ENCODE measurements around the gene CDT1. TPM values are rescaled to one million over a fixed set of nuclear protein-coding genes. Genes with fewer than 3 reads are reported as not detected.

CDT1 gene
- total and polyA plus RNA-seq, 2 donors (not counting 1 experiment from before 2014, with no cell fraction given): 1.3 to 3.6 TPM

DNA sequence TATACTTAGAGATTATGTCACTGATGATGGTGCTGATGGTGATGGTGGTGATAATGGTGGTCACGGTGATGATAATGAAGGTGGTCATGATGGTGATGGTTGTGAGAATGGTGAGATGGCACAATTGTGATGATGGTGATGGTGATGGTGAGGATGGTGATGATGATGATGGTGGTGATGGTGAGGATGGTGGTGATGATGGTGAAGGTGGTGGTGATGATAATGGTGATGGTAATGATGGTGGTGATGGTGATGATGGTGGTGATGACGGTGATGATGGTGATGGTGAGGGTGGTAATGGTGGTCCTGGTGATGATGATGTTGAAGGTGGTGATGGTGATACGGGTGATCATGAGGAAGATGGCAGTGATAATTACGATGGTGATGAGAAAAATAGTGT is 5.5 kb upstream of the CDT1 start:
- no peaks in the 10 kb centered on the region for H3K79me2 ChIP-seq (ENCODE audit: control insufficient read depth, insufficient read depth, low read length)
- no peak overlapping the region for H2AFZ ChIP-seq (ENCODE audit: low read length)
- TF ChIP-seq, protein P1, sequence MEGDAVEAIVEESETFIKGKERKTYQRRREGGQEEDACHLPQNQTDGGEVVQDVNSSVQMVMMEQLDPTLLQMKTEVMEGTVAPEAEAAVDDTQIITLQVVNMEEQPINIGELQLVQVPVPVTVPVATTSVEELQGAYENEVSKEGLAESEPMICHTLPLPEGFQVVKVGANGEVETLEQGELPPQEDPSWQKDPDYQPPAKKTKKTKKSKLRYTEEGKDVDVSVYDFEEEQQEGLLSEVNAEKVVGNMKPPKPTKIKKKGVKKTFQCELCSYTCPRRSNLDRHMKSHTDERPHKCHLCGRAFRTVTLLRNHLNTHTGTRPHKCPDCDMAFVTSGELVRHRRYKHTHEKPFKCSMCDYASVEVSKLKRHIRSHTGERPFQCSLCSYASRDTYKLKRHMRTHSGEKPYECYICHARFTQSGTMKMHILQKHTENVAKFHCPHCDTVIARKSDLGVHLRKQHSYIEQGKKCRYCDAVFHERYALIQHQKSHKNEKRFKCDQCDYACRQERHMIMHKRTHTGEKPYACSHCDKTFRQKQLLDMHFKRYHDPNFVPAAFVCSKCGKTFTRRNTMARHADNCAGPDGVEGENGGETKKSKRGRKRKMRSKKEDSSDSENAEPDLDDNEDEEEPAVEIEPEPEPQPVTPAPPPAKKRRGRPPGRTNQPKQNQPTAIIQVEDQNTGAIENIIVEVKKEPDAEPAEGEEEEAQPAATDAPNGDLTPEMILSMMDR (conservative IDR thresholded peaks at IDR 0.05 in 1 of 2, IDR thresholded peaks at IDR 0.05 in 1 of 2; ENCODE audit: low read depth in 1 of 2, low read length in 2 of 2): no peak
- TF ChIP-seq EZH2 (IDR thresholded peaks at IDR 0.05; ENCODE audit: low read length, missing control alignments): no peak
- no peaks in the 10 kb centered on the region for H3K36me3 ChIP-seq (ENCODE audit: control insufficient read depth, insufficient read depth, low read length)
- no peak overlapping the region for H3K4me2 ChIP-seq (ENCODE audit: extremely low read depth, insufficient read depth, low read length)
- no peaks in the 10 kb centered on the region for H3K4me1 ChIP-seq (ENCODE audit: control insufficient read depth, extremely low read depth, insufficient read depth, low read length)
- no peaks in the 10 kb centered on the region for H3K27me3 ChIP-seq (ENCODE audit: control insufficient read depth, insufficient read depth, low read length)
- no peak overlapping the region for H3K4me3 ChIP-seq (replicated peaks in 1 of 4; ENCODE audit: control extremely low read depth in 1 of 4, insufficient read depth in 1 of 4, low read depth in 3 of 4, low read length in 4 of 4)
- no peak overlapping the region for H3K9ac ChIP-seq (ENCODE audit: insufficient read depth, low read length)
- H4K20me1 ChIP-seq (ENCODE audit: control insufficient read depth, extremely low read depth, insufficient read depth, low read length): no peaks in the 10 kb centered on the region
- H3K9me3 ChIP-seq (ENCODE audit: control insufficient read depth, insufficient read depth, low read depth, low read length): no peaks in the 10 kb centered on the region
- no peak for DNase-seq (ENCODE audit: low read depth in 2 of 2)
- no peak overlapping the region for H3K27ac ChIP-seq (ENCODE audit: insufficient read depth, low read length)

DNA sequence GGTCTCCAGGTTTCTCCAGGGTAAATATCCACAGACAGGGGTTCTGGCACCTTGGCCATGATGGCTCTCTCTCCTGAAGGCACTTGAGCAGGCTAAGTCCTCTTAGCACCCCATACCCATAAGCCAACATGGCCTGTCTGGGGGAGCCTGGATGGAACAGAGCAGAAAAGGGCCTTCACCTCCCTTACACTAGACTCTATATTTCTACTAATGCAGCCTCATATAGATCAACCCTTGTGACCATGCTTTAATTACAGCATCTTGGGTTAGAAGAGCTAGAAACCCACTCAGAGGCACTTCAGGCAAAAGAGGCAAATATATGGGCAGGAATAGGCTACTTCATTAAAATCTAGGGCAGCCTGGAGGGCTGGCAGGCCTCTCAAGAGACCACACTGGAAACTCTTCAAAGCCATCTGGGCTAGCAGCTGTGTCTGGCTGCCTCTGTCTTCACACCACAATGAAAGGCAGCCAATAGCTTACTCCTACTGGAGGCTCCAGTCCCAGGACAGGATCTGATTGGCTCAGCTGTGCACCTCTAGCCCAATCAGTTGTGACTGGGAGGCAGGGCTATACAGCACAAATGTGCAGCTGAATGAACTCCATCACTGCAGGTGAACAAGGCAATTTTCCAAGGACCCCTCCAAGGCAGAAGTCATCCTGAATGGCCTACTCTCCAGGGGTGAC is 4.7 kb upstream of the CDT1 start:
- no peak overlapping the region for H3K9ac ChIP-seq (ENCODE audit: insufficient read depth, low read length)
- TF ChIP-seq, protein P1 (conservative IDR thresholded peaks at IDR 0.05 in 1 of 2, IDR thresholded peaks at IDR 0.05 in 1 of 2; ENCODE audit: low read depth in 1 of 2, low read length in 2 of 2): no peak
- no peaks in the 10 kb centered on the region for H3K36me3 ChIP-seq (ENCODE audit: control insufficient read depth, insufficient read depth, low read length)
- H3K27me3 ChIP-seq (ENCODE audit: control insufficient read depth, insufficient read depth, low read length): no peaks in the 10 kb centered on the region
- H4K20me1 ChIP-seq (ENCODE audit: control insufficient read depth, extremely low read depth, insufficient read depth, low read length): no peaks in the 10 kb centered on the region
- H3K4me3 ChIP-seq (replicated peaks in 1 of 4; ENCODE audit: control extremely low read depth in 1 of 4, insufficient read depth in 1 of 4, low read depth in 3 of 4, low read length in 4 of 4): no peak overlapping the region
- no peaks in the 10 kb centered on the region for H3K9me3 ChIP-seq (ENCODE audit: control insufficient read depth, insufficient read depth, low read depth, low read length)
- no peak for DNase-seq (ENCODE audit: low read depth in 2 of 2)
- no peak overlapping the region for H3K4me2 ChIP-seq (ENCODE audit: extremely low read depth, insufficient read depth, low read length)
- H2AFZ ChIP-seq (ENCODE audit: low read length): no peak overlapping the region
- H3K79me2 ChIP-seq (ENCODE audit: control insufficient read depth, insufficient read depth, low read length): no peaks in the 10 kb centered on the region
- no peak overlapping the region for H3K27ac ChIP-seq (ENCODE audit: insufficient read depth, low read length)
- no peaks in the 10 kb centered on the region for H3K4me1 ChIP-seq (ENCODE audit: control insufficient read depth, extremely low read depth, insufficient read depth, low read length)

DNA sequence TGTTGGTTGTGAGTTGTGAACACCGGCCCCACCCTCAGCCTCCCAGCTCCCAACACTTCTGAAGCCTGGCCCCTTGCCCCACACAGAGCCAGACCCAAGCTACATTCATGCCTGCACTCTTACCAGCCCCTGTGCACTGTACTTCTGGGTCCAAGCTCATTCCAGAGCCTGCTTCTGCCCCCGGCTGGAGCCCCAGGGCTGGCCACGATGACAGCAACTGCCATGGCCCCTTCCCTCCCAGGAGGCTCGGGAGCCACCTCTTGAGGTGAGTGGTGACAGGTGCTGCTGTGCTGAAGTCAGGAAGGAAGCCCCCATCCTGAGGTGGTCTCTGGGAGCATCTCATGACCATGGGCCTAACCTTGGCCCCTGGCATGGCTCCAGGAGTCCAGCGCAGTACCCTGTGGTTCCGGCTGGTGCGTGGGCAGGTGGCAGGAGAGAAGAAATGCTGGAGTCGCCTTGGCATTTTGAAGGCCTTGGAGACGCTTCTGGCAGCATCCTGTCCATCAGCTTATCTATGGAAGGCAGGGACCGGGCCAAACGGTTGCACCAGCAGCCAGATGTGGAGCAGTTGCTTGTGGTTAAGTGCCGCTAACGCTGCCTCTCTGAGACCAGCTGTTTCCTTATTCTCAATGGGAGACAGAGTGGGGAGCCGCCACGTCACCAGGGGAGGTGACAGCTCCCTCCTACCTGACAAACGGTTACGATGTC is 3.9 kb upstream of the CDT1 start:
- Histone ChIP-seq H3K4me1 (ENCODE audit: control insufficient read depth, extremely low read depth, insufficient read depth, low read length) (peaks cover 6% of the 10 kb centered on the region), H3K9me3 (ENCODE audit: control insufficient read depth, insufficient read depth, low read depth, low read length) (no peaks in the 10 kb centered on the region), H3K36me3 (ENCODE audit: control insufficient read depth, insufficient read depth, low read length) (no peaks in the 10 kb centered on the region), H3K4me2 (ENCODE audit: extremely low read depth, insufficient read depth, low read length) (no peak overlapping the region), H3K79me2 (ENCODE audit: control insufficient read depth, insufficient read depth, low read length) (peaks cover 7% of the 10 kb centered on the region), H3K27me3 (ENCODE audit: control insufficient read depth, insufficient read depth, low read length) (no peaks in the 10 kb centered on the region), H2AFZ (ENCODE audit: low read length) (no peak overlapping the region), H4K20me1 (ENCODE audit: control insufficient read depth, extremely low read depth, insufficient read depth, low read length) (no peaks in the 10 kb centered on the region), H3K9ac (ENCODE audit: insufficient read depth, low read length) (no peak overlapping the region), H3K4me3 (replicated peaks in 1 of 4; ENCODE audit: control extremely low read depth in 1 of 4, insufficient read depth in 1 of 4, low read depth in 3 of 4, low read length in 4 of 4) (no peak overlapping the region), H3K27ac (ENCODE audit: insufficient read depth, low read length) (no peak overlapping the region)
- TF ChIP-seq, protein P1 (conservative IDR thresholded peaks at IDR 0.05 in 1 of 2, IDR thresholded peaks at IDR 0.05 in 1 of 2; ENCODE audit: low read depth in 1 of 2, low read length in 2 of 2): no peak
- no peak for TF ChIP-seq EZH2 (IDR thresholded peaks at IDR 0.05; ENCODE audit: low read length, missing control alignments)
- DNase-seq (ENCODE audit: low read depth in 2 of 2): peak in 1 of 2 donors; percentile 30
